ENCODE results near the gene NEK6. TPM values are rescaled to one million over a fixed set of nuclear protein-coding genes. Genes with fewer than 3 reads are reported as not detected.

The NEK6 gene
- total and polyA plus RNA-seq, 9 of the 15 experiments (the other 6 are each of a cell fraction or from before 2014, with no cell fraction given): 3.1 to 19.0 (median 8.4) TPM

DNA sequence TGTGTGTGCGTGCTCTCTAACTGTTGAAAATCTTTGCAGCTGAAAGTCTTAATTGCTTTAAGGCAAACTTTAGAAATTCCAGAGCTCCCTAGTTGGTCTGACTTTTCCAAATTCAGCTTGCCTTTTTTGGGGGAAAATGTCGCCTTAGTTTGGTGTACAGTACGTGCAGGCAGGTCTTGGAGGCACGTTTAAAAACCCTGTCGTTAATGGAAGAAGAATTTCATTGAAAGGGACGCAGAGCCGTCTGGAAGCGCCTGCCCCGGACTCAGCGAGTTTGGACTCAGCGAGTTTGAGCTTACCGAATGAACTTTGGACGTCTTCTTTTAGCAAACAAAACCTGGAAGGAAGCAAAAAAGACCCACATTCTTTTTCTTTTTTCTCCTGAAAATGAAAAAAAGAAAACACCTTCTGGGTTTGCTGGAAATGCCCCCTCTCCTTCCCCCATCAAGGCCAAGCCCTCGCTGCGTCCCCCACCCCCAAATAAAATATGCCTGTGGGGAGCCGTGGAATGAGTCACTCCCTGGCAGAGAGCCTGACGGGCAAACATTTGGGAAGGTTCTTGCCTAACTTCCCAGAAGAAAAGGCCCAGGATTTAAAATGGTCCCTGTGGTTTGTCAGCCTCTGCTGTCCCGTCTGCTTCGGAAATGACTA, 1.5 kb downstream of the NEK6 start:
- POLR2A ChIA-PET: interaction anchor here (0.8 kb wide), 1 partner anchor 147 kb away, joined by 3 read pairs; no protein-coding TSS in a partner anchor
- in situ Hi-C loops (cut with MboI) (no loop called here), intact Hi-C loops (cut with micrococcal nuclease) (no loop called here)
- ATAC-seq: peak; percentile 31
- H3K79me2 ChIP-seq (ENCODE audit: control insufficient read depth, insufficient read depth, low read length): peaks cover 27% of the 10 kb centered on the region
- no peaks in the 10 kb centered on the region for H3K9me3 ChIP-seq (replicated peaks; ENCODE audit: control insufficient read depth, insufficient read depth, low read depth, low read length)
- H2AFZ ChIP-seq (ENCODE audit: low read depth, low read length): peak overlapping the region; percentile 85; the same call in 1 of the 2 replicates
- H3K36me3 ChIP-seq (ENCODE audit: control insufficient read depth, insufficient read depth, low read length): no peaks in the 10 kb centered on the region; the same call in 2 of the 3 replicates
- DNase-seq (ENCODE audit: extremely low read depth in 1 of 4, low spot score in 3 of 4): peak in 1 of 4 experiments; percentile 42
- BruUV-seq (replicated peaks): TSS peak; percentile 46
- 17% methylated on average over 19 of the region's 19 CpGs for WGBS (ENCODE audit: insufficient coverage, low coverage, missing lambda C conversion rate)
- H3K4me2 ChIP-seq (ENCODE audit: insufficient read depth, low read length): peak overlapping the region; percentile 84
- H3K4me1 ChIP-seq (replicated peaks in 1 of 2; ENCODE audit: control insufficient read depth in 2 of 2, insufficient read depth in 2 of 2, low read length in 2 of 2): peaks cover 20 to 24% of the 10 kb centered on the region in 2 experiments; a peak in 4 of 5 replicates
- H3K9me1 ChIP-seq (ENCODE audit: control insufficient read depth, insufficient read depth, low read length): no peaks in the 10 kb centered on the region
- H4K20me1 ChIP-seq (replicated peaks; ENCODE audit: control insufficient read depth, insufficient read depth, low read length): peaks cover 12% of the 10 kb centered on the region
- H3K27ac ChIP-seq (ENCODE audit: extremely low read depth, low read depth, low read length): peak overlapping the region; percentile 10; the same call in 1 of the 3 replicates
- H3K9ac ChIP-seq (ENCODE audit: insufficient read depth in 1 of 2, low read depth in 2 of 2, low read length in 2 of 2): peak overlapping the region; percentile 73 to 97; a peak in 3 of 4 replicates
- peaks cover 0 to 16% of the 10 kb centered on the region in 2 experiments; a peak in 3 of 5 replicates for H3K27me3 ChIP-seq (ENCODE audit: control insufficient read depth in 2 of 2, insufficient read depth in 2 of 2, low read length in 2 of 2)
- CTCF ChIA-PET (ENCODE audit: low intra/inter-chr PET ratio): no interaction called here
- peak overlapping the region; percentile 59 for H3K4me3 ChIP-seq
- FAIRE-seq: peak; percentile 82
- TF ChIP-seq SRSF7 (optimal IDR thresholded peaks at IDR 0.05; ENCODE audit: low read depth, low read length): no peak
- TF ChIP-seq, protein P1, sequence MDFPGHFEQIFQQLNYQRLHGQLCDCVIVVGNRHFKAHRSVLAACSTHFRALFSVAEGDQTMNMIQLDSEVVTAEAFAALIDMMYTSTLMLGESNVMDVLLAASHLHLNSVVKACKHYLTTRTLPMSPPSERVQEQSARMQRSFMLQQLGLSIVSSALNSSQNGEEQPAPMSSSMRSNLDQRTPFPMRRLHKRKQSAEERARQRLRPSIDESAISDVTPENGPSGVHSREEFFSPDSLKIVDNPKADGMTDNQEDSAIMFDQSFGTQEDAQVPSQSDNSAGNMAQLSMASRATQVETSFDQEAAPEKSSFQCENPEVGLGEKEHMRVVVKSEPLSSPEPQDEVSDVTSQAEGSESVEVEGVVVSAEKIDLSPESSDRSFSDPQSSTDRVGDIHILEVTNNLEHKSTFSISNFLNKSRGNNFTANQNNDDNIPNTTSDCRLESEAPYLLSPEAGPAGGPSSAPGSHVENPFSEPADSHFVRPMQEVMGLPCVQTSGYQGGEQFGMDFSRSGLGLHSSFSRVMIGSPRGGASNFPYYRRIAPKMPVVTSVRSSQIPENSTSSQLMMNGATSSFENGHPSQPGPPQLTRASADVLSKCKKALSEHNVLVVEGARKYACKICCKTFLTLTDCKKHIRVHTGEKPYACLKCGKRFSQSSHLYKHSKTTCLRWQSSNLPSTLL (IDR thresholded peaks at IDR 0.05): no peak
- no peak for TF ChIP-seq STAT5A (IDR thresholded peaks at IDR 0.05; ENCODE audit: borderline replicate concordance, low read length)
- TF ChIP-seq TARDBP (IDR thresholded peaks at IDR 0.05): no peak
- TF ChIP-seq, protein P2, sequence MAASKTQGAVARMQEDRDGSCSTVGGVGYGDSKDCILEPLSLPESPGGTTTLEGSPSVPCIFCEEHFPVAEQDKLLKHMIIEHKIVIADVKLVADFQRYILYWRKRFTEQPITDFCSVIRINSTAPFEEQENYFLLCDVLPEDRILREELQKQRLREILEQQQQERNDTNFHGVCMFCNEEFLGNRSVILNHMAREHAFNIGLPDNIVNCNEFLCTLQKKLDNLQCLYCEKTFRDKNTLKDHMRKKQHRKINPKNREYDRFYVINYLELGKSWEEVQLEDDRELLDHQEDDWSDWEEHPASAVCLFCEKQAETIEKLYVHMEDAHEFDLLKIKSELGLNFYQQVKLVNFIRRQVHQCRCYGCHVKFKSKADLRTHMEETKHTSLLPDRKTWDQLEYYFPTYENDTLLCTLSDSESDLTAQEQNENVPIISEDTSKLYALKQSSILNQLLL (CRISPR knock-in tag; IDR thresholded peaks at IDR 0.05; ENCODE audit: borderline replicate concordance): no peak
- TF ChIP-seq, protein P3, sequence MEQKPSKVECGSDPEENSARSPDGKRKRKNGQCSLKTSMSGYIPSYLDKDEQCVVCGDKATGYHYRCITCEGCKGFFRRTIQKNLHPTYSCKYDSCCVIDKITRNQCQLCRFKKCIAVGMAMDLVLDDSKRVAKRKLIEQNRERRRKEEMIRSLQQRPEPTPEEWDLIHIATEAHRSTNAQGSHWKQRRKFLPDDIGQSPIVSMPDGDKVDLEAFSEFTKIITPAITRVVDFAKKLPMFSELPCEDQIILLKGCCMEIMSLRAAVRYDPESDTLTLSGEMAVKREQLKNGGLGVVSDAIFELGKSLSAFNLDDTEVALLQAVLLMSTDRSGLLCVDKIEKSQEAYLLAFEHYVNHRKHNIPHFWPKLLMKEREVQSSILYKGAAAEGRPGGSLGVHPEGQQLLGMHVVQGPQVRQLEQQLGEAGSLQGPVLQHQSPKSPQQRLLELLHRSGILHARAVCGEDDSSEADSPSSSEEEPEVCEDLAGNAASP (IDR thresholded peaks at IDR 0.05): no peak
- TF ChIP-seq, protein P4, sequence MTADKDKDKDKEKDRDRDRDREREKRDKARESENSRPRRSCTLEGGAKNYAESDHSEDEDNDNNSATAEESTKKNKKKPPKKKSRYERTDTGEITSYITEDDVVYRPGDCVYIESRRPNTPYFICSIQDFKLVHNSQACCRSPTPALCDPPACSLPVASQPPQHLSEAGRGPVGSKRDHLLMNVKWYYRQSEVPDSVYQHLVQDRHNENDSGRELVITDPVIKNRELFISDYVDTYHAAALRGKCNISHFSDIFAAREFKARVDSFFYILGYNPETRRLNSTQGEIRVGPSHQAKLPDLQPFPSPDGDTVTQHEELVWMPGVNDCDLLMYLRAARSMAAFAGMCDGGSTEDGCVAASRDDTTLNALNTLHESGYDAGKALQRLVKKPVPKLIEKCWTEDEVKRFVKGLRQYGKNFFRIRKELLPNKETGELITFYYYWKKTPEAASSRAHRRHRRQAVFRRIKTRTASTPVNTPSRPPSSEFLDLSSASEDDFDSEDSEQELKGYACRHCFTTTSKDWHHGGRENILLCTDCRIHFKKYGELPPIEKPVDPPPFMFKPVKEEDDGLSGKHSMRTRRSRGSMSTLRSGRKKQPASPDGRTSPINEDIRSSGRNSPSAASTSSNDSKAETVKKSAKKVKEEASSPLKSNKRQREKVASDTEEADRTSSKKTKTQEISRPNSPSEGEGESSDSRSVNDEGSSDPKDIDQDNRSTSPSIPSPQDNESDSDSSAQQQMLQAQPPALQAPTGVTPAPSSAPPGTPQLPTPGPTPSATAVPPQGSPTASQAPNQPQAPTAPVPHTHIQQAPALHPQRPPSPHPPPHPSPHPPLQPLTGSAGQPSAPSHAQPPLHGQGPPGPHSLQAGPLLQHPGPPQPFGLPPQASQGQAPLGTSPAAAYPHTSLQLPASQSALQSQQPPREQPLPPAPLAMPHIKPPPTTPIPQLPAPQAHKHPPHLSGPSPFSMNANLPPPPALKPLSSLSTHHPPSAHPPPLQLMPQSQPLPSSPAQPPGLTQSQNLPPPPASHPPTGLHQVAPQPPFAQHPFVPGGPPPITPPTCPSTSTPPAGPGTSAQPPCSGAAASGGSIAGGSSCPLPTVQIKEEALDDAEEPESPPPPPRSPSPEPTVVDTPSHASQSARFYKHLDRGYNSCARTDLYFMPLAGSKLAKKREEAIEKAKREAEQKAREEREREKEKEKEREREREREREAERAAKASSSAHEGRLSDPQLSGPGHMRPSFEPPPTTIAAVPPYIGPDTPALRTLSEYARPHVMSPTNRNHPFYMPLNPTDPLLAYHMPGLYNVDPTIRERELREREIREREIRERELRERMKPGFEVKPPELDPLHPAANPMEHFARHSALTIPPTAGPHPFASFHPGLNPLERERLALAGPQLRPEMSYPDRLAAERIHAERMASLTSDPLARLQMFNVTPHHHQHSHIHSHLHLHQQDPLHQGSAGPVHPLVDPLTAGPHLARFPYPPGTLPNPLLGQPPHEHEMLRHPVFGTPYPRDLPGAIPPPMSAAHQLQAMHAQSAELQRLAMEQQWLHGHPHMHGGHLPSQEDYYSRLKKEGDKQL (CRISPR knock-in tag; IDR thresholded peaks at IDR 0.05; ENCODE audit: borderline replicate concordance): no peak
- no peak for TF ChIP-seq BRD9 (IDR thresholded peaks at IDR 0.05; ENCODE audit: low read depth, partially characterized antibody)
- no peak for TF ChIP-seq EZH2 (IDR thresholded peaks at IDR 0.05; ENCODE audit: borderline replicate concordance, low read depth, low read length)

Data from K562 (cell line).